Subcutaneous adipose tissue (tissue), 4 donors: ENCODE data around the gene MINDY4. TPM values are rescaled to one million over a fixed set of nuclear protein-coding genes. Genes with fewer than 3 reads are reported as not detected.

Experiments used
- CTCF ChIP-seq: fragments of 450-650 bp; IDR thresholded peaks from one replicate; pipeline ENCODE4 v1.5.1; 2016; ENCODE audit warnings: low read depth, mild to moderate bottlenecking, control low read depth, antibody characterized with exemption, moderate library complexity
- total RNA-seq, 4 donors: library from RNA; depleted of rRNA; stranded (reverse); fragments of >200 nt; gene quantifications; one replicate each; pipeline ENCODE4 v1.1.0, GENCODE V29; 2016

The MINDY4 gene
- total RNA-seq, 4 donors from 2014 or later, result 3.7 to 8.5 (median 7.4) TPM

- TF ChIP-seq CTCF, result no peak
These were observed 135.5 kb downstream of the MINDY4 start for GRCh38 chr7:30906515-30907240.

- TF ChIP-seq CTCF, result no peak
These were observed 136.5 kb downstream of the MINDY4 start for GRCh38 chr7:30907527-30908267.

- TF ChIP-seq CTCF, result no peak
These were observed 137.5 kb downstream of the MINDY4 start for GRCh38 chr7:30908681-30909080.

- TF ChIP-seq CTCF, result no peak
These were observed 138.2 kb downstream of the MINDY4 start for GRCh38 chr7:30909431-30909830.

GRCh38 chr7:30910411-30911073, 139.3 kb downstream of the MINDY4 start:
- TF ChIP-seq CTCF, result no peak

- TF ChIP-seq CTCF, result no peak
These were observed 139.9 kb downstream of the MINDY4 start for GRCh38 chr7:30911133-30911532.

GRCh38 chr7:30911561-30911969, 140.3 kb downstream of the MINDY4 start, which contains the start of gene AQP1:
Gene AQP1, plus strand, starts transcription at chr7:30911853. Its CDS starts 57 bp downstream, at chr7:30911910.
- no peak for TF ChIP-seq CTCF
